Hepatocyte (in vitro differentiated cells): ENCODE data around the gene MME.

Source experiments
- EZH2 ChIP-seq: fragments of 200-600 bp; sonication (generic); IDR thresholded peaks from 2 replicates; pipeline ENCODE4 v1.6.1; 2016; ENCODE audit warnings: antibody characterized with exemption, mild to moderate bottlenecking, borderline replicate concordance
- TF ChIP-seq, protein P1 (sequence below): fragments of 200-600 bp; sonication (generic); IDR thresholded peaks from 2 replicates; pipeline ENCODE4 v1.5.1; 2016; ENCODE audit warnings: antibody characterized with exemption, mild to moderate bottlenecking; ENCODE audit not compliant: poor library complexity

DNA sequence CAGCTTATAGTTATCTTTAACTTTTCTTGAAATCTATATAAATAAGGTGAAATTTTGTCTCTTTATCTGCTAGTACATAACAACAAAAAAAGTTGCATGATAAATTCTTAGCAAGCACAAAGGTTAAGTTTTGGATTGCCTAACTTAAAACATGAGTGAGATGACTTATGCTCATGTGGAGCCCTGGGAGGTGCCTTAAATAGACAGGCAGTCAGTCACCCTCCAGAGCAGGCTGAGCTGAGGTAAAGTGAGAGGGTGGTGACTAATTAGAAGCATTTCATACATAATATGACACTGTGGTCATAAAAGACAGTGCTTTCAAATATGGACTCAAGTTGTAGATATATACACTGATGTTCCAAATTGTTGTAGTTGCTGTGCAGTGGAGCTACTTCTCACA is 14.6 kb upstream of the MME start:
- TF ChIP-seq, protein P1, sequence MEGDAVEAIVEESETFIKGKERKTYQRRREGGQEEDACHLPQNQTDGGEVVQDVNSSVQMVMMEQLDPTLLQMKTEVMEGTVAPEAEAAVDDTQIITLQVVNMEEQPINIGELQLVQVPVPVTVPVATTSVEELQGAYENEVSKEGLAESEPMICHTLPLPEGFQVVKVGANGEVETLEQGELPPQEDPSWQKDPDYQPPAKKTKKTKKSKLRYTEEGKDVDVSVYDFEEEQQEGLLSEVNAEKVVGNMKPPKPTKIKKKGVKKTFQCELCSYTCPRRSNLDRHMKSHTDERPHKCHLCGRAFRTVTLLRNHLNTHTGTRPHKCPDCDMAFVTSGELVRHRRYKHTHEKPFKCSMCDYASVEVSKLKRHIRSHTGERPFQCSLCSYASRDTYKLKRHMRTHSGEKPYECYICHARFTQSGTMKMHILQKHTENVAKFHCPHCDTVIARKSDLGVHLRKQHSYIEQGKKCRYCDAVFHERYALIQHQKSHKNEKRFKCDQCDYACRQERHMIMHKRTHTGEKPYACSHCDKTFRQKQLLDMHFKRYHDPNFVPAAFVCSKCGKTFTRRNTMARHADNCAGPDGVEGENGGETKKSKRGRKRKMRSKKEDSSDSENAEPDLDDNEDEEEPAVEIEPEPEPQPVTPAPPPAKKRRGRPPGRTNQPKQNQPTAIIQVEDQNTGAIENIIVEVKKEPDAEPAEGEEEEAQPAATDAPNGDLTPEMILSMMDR = no peak
- no peak for TF ChIP-seq EZH2
